NOMO-1 treated with dmso at 0.1 percent for 144 hours (cell line): ENCODE results near the gene CCR5AS.
"Not testable (repeated sequence)": the region's sequence is repeated elsewhere in the genome, so short reads cannot be mapped to it uniquely, and the experiment has no call there.

ENCODE experiments used
- DNase-seq: peaks from one replicate; lab custom pipeline; 2025; ENCODE audit not compliant: unreplicated experiment; lab: John Stamatoyannopoulos, UW

Gene CCR5AS

DNA sequence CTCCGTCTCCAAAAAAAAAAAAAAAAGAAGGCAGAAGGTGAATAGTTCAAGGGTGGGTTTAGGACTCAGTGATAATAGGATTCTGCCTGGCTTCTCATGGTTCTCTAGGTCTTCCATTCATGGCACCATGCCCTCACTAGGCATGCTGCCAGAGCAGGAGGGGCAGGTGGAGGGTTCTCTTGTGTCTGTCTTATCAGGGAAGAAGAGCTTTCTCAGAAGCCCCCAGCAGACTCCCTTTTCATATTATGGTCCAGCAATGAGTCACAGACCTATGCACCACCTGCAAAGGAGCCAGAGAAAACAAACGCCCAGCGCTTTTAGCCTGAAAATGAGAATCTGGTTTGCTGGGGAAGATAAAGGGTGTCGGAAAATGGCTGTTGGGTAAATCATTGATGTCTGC lies 50.0 kb downstream of the CCR5AS start:
- DNase-seq = no peak

DNA sequence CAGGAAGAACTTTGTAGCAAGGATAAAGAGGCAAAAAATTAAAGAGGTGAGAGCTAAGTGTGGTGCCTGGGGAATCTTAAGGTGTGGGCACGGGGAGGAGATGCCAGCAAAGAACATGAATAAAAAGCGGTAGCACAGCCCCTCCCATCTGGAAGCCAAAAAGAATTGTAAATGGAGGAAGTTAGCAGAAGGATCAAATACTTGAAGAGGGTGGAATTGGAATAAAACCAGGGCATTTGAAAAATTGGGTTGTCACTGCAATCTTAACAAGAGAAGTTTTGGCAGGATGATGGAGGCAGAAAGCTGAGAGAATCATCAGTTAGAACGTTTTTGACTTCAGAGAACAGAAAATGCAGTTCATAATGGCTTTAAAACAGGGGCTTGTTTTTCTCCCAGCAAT lies 50.6 kb downstream of the CCR5AS start:
- DNase-seq = no peak

DNA sequence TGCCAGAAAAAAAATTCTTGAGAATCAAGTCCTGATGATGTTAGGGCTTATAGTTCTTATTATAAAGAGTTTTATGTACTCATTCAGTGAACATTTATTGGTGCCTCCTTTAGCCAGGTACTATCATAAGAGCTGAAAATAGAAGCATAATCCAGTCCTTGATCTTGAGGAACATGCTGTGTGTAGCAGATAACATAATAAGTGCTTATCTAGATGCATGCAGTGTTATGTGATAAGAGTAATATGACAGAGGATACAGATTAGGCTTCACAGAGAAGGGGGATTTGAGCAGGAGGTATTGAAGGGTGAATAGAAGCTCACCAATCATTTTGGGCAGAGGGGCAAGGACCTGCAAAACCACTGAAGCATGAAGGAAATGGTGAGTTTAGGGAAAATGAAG lies 51.9 kb downstream of the CCR5AS start:
- DNase-seq = no peak

DNA sequence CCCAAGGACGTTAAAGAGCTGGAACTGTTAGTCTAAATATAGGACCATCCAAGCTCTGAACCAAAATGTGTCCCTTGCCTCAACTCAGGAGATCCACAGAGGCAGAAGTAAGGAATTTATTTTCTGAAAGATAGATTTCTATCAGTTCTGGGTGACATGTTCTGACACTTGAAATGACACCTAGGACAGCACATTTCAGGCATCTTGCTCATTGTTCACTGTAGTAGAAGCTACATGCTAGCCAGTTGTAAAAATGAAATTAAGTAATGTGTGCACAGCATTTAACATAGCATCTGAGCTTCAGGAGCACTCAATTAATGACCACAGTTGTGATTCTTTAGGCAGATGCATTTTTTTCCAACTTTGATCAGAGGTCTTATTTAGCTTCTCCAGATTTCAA lies 52.4 kb downstream of the CCR5AS start:
- no peak for DNase-seq

DNA sequence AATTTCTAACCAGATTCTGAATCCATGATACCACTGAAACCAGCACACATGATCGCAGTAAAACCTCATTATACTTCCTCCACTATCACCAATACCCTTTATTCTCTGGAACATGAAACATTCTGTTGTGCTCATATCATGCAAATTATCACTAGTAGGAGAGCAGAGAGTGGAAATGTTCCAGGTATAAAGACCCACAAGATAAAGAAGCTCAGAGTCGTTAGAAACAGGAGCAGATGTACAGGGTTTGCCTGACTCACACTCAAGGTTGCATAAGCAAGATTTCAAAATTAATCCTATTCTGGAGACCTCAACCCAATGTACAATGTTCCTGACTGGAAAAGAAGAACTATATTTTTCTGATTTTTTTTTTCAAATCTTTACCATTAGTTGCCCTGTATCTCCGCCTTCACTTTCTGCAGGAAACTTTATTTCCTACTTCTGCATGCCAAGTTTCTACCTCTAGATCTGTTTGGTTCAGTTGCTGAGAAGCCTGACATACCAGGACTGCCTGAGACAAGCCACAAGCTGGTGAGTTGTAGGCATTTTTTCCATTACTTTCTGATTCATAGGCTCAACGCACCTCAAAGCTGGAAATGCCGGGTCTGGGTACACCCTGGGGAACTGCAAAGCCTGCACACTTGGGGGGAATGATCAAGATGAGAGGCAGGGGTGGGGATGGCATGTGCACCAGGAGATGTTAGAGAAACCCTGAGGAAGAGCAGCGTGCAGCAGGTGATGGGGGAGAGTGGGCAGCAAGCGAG lies 53.0 kb downstream of the CCR5AS start, which contains the start of gene CCR2:
CCR2 (plus strand) TSS at position 465 of the 764 bp plus-strand sequence. CDS start 3,417 bp downstream, outside the sequence.
- DNase-seq = peak; percentile 39

DNA sequence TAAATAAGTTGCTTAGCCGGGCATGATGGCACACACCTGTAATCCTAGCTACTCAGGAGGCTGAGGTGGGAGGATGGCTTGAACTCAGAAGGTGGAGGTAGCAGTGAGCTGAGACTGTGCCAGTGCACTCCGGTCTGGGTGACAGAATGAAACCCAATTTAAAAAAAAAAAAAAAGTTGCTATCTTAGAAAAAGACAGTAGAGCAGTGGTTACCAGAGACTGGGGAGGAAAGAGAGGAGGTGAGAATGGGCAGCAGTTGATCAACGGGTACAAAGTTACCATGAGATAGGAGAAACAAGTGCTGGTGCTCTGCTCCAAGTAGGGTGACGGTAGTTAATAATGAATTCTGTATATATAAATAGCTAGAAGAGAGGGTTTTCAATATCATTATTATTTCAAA lies 53.8 kb downstream of the CCR5AS start:
- no peak for DNase-seq

DNA sequence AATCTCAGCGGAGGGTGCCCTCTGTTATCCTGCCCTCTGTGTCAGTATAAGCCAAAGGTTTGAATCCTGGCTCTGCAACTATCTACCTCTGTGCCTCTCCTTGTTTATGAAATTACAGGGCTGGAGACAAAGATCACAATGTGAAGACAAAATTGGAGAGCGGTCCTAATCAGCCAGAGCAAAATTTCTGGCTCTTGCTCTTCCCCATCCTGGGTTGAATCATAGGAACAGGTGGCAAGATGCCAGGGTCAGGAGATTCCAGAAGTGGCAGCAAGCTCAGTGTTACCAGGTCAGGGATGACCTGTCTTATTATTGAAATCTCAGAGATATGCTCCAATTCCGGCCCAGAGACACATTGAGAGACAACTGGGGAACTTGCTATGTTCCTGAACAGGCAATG lies 55.2 kb downstream of the CCR5AS start:
- DNase-seq = no peak

DNA sequence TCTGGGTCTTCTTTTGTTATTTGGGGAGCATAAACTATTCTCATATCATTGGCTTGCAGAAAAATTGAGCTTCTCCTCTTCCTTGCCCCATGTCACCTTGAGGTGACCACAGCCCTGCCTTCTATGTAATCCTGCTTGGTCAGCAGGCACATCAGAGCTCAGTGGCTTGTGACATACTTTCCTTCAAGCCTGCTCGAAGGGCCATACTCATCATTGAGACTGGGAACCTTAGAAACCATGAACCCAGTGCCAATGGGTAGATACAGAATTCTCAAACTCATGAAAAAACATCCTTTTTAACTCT lies 56.7 kb downstream of the CCR5AS start:
- DNase-seq = no peak

DNA sequence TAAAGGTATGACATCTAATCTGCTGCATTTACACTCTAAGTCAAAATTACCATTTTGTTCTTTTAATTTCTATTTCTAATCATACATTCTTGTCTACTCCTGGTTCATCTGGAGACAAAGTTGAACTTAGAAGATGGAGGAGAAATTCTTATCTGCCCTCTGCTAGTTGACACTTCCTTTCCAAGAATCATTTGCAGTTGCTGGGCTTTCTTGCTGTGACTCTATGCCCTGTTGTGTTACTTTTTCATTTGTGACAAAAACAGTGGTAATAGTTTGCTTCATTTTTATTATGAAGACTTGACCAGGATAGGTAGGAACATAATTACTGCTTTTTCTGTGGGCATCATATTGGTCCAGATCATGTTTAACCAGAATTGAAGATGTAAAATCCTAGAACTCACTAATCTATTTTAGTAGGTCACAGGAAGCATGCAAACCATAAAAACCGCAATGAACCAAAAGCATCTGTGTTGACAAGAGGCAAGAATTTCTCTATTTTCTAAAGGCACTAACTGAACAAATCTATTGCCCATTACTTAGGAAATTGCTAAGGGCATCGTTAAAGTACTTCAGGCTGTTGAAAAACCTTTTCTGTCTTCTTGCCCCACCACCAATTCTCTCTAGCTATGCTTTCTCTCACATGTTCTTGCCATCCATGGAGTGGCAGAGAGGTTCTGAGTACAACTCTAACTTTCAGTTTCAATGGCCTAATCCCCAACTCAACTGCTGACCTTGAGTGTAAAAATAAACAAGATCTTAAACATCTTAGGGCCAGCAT lies 57.2 kb downstream of the CCR5AS start:
- DNase-seq = peak; percentile 45

DNA sequence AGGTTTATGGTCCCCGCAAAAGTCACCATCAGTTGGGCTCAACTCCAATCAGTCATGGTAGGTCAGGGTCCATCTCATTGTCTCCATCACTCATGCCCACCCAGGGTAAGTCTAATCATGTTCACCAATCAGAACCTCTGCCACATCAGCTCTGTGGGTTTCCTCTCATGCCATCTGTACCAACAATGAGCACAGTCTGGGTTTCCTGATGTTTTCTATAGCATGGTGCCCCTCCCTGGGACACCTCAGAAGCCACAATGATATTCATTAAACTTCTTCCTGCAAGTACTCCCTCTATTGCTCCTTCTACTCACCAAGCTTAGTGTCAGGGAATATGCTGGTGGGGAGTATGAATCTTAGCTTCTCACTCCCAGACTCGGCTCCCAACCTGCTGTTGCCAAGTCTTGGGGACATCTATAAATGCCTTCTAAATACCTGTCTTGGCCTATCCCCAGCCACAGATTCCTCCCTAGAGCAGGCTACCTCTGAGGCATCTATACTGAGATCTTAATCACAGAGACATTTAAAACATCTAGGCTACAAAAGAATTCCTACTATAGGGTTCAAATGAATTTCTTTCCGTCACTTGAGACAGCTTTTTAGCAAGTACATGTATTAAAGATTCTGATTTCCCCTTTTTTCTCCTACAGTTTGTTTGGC lies 57.9 kb downstream of the CCR5AS start:
- no peak for DNase-seq

DNA sequence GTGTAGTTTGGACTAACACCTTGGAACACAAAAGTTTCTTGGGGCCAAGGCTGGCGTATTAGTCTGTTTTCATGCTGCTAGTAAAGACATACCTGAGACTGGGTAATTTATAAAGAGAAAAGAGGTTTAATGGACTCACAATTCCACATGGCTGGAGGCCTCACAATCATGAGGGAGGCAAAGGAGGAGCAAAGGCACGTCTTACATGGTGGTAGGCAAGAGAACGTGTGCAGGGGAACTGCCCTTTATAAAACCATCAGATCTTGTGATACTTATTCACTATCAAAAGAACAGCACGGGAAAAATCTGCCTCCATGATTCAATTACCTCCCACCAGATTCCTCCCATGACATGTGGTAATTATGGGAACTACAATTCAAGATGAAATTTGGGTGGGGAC lies 62.4 kb downstream of the CCR5AS start:
- no peak for DNase-seq

DNA sequence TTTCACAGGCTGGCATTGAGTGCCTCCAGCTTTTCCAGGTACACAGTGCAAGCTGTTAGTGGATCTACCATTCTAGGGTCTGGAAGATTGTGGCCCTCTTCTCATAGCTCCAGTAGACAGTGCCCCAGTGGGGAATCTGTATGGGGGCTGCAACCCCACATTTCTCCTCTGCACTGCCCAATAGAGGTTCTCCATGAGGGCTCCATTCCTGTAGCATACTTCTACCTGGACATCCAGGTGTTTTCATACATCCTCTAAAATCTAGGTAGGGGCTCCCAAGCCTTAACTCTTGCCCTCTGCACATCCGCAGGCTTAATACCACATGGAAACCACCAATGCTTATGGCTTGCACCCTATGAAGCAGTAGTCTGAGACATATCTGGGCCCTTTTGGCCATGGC lies 68.0 kb downstream of the CCR5AS start:
- no peak for DNase-seq

DNA sequence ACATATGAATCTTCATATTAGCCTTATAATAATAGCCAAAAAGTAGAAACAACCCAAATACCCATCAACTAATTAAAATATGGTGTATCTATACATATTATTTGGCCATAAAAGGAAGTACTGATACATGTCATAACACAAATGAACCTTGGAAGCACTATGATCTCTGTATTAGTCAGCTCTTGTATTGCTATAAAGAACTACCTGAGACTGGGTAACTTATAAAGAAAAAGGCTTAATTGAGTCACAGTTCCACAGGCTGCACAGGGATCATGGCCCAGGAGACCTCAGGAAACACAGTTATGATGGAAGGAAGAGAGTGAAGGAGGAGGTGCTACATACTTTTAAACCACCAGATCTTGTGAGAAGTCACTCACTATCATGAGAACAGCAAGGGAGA lies 69.0 kb downstream of the CCR5AS start:
- DNase-seq = no peak

DNA sequence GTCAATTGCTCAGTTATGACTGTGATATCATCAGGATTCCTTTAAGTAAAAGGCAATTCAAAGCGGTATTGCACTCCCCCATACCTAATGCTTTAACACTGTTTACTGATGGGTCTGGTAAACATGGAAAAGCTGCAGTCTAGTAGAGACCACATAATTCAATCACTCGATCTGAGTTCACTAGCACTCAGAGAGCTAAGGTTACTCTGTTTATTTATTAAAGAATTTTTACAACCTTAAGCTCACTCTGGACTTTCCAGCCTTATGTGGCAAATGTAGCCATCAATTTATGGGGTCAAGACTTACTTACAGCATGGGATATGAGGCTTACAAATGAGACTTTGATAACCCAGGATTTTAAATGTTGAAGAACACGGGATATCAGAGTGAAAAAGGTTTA lies 71.3 kb downstream of the CCR5AS start:
- no peak for DNase-seq

DNA sequence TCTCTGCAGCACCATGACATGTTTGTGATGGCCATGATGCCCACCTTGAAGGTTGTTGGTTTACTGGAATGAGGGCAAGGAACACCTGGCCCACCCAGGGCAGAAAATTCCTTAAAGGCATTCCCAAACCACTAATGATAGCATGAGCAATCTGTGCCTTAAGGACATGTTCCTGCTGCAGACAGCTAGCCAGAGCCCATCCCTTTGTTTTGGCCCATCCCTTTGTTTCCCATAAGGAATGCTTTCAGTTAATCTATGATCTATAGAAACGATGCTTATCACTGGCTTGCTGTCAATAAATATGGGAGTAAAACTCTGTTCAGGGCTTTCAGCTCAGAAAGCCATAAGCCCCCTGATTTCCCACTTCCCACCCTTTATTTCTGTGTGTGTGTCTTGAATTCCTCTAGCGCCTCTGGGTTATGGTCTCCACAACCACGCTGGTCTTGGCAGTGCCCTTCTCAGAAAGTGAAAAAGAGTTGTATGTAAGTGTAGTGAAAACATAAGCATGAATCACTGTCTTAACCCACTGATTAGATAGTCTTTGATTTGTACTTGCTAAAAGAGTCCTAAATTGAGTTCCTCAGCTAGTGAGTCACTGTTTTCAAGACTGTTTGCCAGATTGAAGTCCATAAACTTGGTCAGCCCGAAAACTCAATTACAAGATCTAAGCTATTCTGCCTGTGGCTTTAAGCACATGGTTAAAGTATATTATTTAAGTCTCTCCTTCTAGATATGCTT lies 72.0 kb downstream of the CCR5AS start:
- DNase-seq = no peak

DNA sequence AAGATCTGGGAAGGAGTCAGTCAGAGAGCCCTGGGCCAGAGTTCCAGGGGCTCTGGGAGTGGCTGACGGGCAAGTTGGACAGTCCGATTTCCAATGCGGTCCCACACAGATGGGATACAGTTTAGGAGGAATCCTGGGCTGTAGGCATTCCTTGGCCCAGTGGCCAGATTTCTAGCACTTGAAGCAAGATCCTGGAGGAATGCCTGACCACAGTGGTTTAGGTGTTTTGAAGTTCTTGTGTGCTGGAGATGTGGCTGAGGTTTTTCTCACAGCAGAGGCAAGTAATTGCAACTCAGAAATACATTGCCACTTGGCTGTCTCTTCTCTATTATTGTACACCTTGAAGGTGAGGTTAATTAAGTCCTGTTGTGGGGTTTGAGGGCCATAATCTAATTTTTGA lies 76.2 kb downstream of the CCR5AS start:
- not testable (repeated sequence) for DNase-seq

DNA sequence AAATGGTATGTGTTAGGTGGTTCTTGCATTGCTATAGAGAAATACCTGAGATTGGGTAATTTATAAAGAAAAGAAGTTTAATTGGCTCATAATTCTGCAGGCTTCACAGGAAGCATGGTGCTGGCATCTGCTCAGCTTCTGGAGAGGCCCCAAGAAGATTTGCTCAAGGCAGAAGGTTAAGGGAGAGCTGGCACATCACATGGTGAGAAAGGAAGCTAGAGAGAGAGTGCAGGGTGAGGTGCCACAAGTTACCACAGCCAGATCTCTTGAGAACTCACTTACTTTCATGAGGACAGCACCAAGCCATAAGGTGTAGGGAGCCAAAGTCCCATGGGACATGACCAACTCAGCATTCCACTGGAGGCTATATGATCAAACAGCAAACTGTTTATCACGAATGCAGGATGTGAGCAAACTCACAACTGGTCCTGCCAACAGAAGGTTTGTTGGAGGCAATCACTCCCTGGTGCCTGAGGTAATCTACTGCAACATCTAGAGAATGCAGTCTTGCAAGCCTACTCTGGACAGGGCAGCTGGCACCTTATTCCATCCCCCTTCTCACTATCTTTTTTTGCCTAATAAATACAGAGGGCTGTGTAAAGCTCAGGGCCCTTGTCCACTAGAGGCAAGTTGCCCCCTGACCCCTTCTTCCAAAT lies 81.1 kb downstream of the CCR5AS start:
- no peak for DNase-seq

DNA sequence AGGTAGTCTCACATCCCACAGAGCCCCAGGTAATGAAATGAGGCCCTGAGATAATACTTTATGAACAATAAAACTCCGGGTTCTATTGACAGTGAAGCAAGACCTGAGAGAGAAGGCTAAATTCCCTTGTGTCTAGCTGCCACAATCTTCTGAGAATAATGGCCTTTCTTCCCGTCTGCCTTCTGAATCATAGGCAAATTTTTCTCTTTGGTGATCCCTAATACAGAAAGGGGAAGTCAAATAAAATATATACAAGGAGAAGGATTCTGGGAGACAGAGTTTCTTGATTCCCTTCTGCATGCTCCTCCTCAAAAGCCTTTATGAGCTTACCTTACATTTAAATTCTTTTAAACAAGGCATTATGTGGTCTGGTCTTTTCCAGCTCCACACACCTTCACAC lies 82.8 kb downstream of the CCR5AS start:
- no peak for DNase-seq

DNA sequence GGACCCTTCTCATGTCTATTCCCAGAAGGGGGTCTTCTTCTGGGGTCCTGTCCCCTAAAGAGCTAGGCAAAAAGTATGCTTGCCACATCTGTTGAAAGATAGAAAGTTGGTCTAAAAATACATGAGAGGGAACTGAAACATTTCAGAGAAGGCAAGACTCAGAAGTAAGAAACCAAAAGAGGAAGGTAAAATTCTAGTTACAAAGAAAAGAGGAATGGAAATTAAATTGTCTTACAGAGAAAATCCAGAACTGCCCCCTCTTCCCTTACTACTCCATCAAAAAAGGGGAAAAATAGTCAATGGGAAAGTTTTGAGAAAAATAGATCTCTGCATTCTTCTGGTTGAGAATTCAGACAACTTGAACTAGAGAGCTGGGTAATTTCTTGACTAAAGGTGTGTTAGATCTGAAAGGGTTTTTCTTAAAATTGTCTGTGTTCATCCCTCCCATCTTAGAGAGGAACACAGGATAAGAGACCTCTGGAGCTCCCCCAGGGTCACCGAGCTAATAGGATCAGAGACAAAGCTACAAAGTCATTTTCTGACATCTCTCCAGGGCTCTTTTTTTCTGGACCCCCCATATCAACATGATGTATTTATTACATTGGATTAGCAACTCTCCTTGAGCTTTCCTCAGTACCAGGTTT lies 85.3 kb downstream of the CCR5AS start:
- DNase-seq = peak; percentile 61

DNA sequence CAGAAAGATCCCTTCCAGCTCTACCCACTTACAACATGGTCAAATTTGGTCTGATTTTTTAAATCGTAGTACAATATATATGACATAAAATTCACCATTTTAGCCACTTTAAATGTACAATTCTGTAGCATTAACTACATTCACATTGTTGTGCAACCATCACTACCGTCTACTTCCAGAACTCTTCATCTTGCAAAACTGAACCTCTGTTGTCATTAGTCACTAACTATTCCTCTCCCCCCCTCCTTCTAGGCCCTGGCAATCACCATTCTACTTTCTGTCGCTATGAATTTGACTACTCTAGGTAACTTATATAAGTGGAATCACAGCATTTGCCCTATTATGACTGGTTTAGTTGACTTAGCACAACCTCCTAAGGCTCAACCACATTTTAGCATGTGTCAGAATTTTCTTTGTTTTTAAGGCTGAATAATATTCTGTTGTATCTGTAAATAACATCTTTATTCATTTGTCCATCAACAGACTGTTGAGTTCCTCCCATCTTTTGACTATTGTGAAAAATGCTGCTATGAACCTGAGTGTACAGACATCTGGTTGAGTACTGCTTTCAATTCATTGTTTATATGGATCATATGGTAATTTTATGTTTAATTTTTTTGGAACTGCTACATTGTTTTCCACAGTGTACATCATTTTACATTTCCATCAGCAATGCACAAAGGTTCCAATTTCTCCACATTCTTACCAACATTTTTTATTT lies 88.5 kb downstream of the CCR5AS start:
- DNase-seq = peak; percentile 83
